ENCODE data around the gene C5orf15. TPM values are rescaled to one million over a fixed set of nuclear protein-coding genes. Genes with fewer than 3 reads are reported as not detected.
"Not testable (repeated sequence)": the region's sequence is repeated elsewhere in the genome, so short reads cannot be mapped to it uniquely, and the experiment has no call there.

C5orf15 gene
- total and polyA plus RNA-seq, 5 donors, result 25.8 to 32.0 (median 29.6) TPM

GRCh38 chr5:133962131-133962530 lies 6.3 kb downstream of the C5orf15 start:
- H3K4me3 ChIP-seq (ENCODE audit: low read length), result no peak overlapping the region
- H3K4me1 ChIP-seq (ENCODE audit: control insufficient read depth, insufficient read depth, low read length), result peaks cover 5% of the 10 kb centered on the region
- DNase-seq (no peak), ATAC-seq (no peak)
- no peak overlapping the region for H3K27ac ChIP-seq (ENCODE audit: low read length)
- H3K9me3 ChIP-seq (ENCODE audit: control insufficient read depth, low read length), result no peaks in the 10 kb centered on the region
- WGBS, result 86% methylated on average over 2 of the region's 2 CpGs
- no peaks in the 10 kb centered on the region for H3K27me3 ChIP-seq (ENCODE audit: control insufficient read depth, insufficient read depth)
- intact Hi-C loops (cut with DNase I), result no loop called here

- H3K9me3 ChIP-seq (ENCODE audit: control insufficient read depth, low read length), result no peaks in the 10 kb centered on the region
- ATAC-seq (no peak), DNase-seq (no peak)
- no peak overlapping the region for H3K4me3 ChIP-seq (ENCODE audit: low read length)
- H3K27me3 ChIP-seq (ENCODE audit: control insufficient read depth, insufficient read depth), result no peaks in the 10 kb centered on the region
- peaks cover 1% of the 10 kb centered on the region for H3K4me1 ChIP-seq (ENCODE audit: control insufficient read depth, insufficient read depth, low read length)
- H3K27ac ChIP-seq (ENCODE audit: low read length), result no peak overlapping the region
- 79% methylated on average over 11 of the region's 11 CpGs for WGBS
- intact Hi-C loops (cut with DNase I), result no loop called here
These were observed 8.8 kb downstream of the C5orf15 start for GRCh38 chr5:133959643-133960042.

GRCh38 chr5:133957591-133957990 lies 10.8 kb downstream of the C5orf15 start:
- ATAC-seq, result no peak
- H3K9me3 ChIP-seq (ENCODE audit: control insufficient read depth, low read length), result no peaks in the 10 kb centered on the region
- intact Hi-C loops (cut with DNase I), result no loop called here
- no peak overlapping the region for H3K4me3 ChIP-seq (ENCODE audit: low read length)
- H3K27me3 ChIP-seq (ENCODE audit: control insufficient read depth, insufficient read depth), result no peaks in the 10 kb centered on the region
- peaks cover 7% of the 10 kb centered on the region for H3K4me1 ChIP-seq (ENCODE audit: control insufficient read depth, insufficient read depth, low read length)
- no peak for DNase-seq
- H3K27ac ChIP-seq (ENCODE audit: low read length), result no peak overlapping the region
- 72% methylated on average over 1 of the region's 1 CpG for WGBS

- peaks cover 7% of the 10 kb centered on the region for H3K4me1 ChIP-seq (ENCODE audit: control insufficient read depth, insufficient read depth, low read length)
- no peaks in the 10 kb centered on the region for H3K9me3 ChIP-seq (ENCODE audit: control insufficient read depth, low read length)
- no peak overlapping the region for H3K4me3 ChIP-seq (ENCODE audit: low read length)
- no peak for ATAC-seq
- intact Hi-C loops (cut with DNase I), result no loop called here
- no peaks in the 10 kb centered on the region for H3K27me3 ChIP-seq (ENCODE audit: control insufficient read depth, insufficient read depth)
- 83% methylated on average over 4 of the region's 4 CpGs for WGBS
- no peak overlapping the region for H3K27ac ChIP-seq (ENCODE audit: low read length)
- DNase-seq, result no peak
These were observed 11.3 kb downstream of the C5orf15 start for GRCh38 chr5:133957080-133957479.

- H3K4me1 ChIP-seq (ENCODE audit: control insufficient read depth, insufficient read depth, low read length), result peaks cover 13% of the 10 kb centered on the region
- H3K27ac ChIP-seq (ENCODE audit: low read length); H3K9me3 ChIP-seq (ENCODE audit: control insufficient read depth, low read length); intact Hi-C loops (cut with DNase I); ATAC-seq; H3K4me3 ChIP-seq (ENCODE audit: low read length); H3K27me3 ChIP-seq (ENCODE audit: control insufficient read depth, insufficient read depth); DNase-seq: not testable (repeated sequence)
- WGBS, result 96% methylated on average over 1 of the region's 1 CpG
These were observed 12.2 kb downstream of the C5orf15 start for GRCh38 chr5:133956196-133956595.

GRCh38 chr5:133953568-133954145 lies 14.8 kb downstream of the C5orf15 start:
- peak overlapping the region; percentile 98 for H3K27ac ChIP-seq (ENCODE audit: low read length)
- H3K9me3 ChIP-seq (ENCODE audit: control insufficient read depth, low read length), result no peaks in the 10 kb centered on the region
- DNase-seq, result no peak
- 90% methylated on average over 10 of the region's 10 CpGs for WGBS
- intact Hi-C loops (cut with DNase I), result no loop called here
- ATAC-seq, result peak in 1 of 2 donors; percentile 18
- no peak overlapping the region for H3K4me3 ChIP-seq (ENCODE audit: low read length)
- no peaks in the 10 kb centered on the region for H3K27me3 ChIP-seq (ENCODE audit: control insufficient read depth, insufficient read depth)
- H3K4me1 ChIP-seq (ENCODE audit: control insufficient read depth, insufficient read depth, low read length), result peaks cover 14% of the 10 kb centered on the region

GRCh38 chr5:133952729-133953567 lies 15.5 kb downstream of the C5orf15 start:
- no peaks in the 10 kb centered on the region for H3K9me3 ChIP-seq (ENCODE audit: control insufficient read depth, low read length)
- no peaks in the 10 kb centered on the region for H3K27me3 ChIP-seq (ENCODE audit: control insufficient read depth, insufficient read depth)
- H3K4me3 ChIP-seq (ENCODE audit: low read length), result no peak overlapping the region
- DNase-seq (peak; percentile 66 to 75 (median 66)), ATAC-seq (peak; percentile 90 to 96)
- intact Hi-C loops (cut with DNase I), result no loop called here
- H3K27ac ChIP-seq (ENCODE audit: low read length), result peak overlapping the region; percentile 98
- H3K4me1 ChIP-seq (ENCODE audit: control insufficient read depth, insufficient read depth, low read length), result peaks cover 14% of the 10 kb centered on the region
- WGBS, result 43% methylated on average over 10 of the region's 10 CpGs

GRCh38 chr5:133950821-133951612 lies 17.4 kb downstream of the C5orf15 start:
- DNase-seq (no peak), ATAC-seq (peak; percentile 34 to 52)
- Histone ChIP-seq H3K4me1 (ENCODE audit: control insufficient read depth, insufficient read depth, low read length) (peaks cover 14% of the 10 kb centered on the region), H3K4me3 (ENCODE audit: low read length) (no peak overlapping the region), H3K27ac (ENCODE audit: low read length) (peak overlapping the region; percentile 57), H3K9me3 (ENCODE audit: control insufficient read depth, low read length) (no peaks in the 10 kb centered on the region), H3K27me3 (ENCODE audit: control insufficient read depth, insufficient read depth) (no peaks in the 10 kb centered on the region)
- intact Hi-C loops (cut with DNase I), result no loop called here
- WGBS, result 76% methylated on average over 7 of the region's 7 CpGs

- Histone ChIP-seq H3K4me3 (ENCODE audit: low read length) (no peak overlapping the region), H3K27me3 (ENCODE audit: control insufficient read depth, insufficient read depth) (no peaks in the 10 kb centered on the region), H3K9me3 (ENCODE audit: control insufficient read depth, low read length) (no peaks in the 10 kb centered on the region), H3K4me1 (ENCODE audit: control insufficient read depth, insufficient read depth, low read length) (peaks cover 14% of the 10 kb centered on the region), H3K27ac (ENCODE audit: low read length) (no peak overlapping the region)
- intact Hi-C loops (cut with DNase I), result no loop called here
- no peak for ATAC-seq
- DNase-seq, result no peak
These were observed 19.7 kb downstream of the C5orf15 start for GRCh38 chr5:133948721-133949120.

GRCh38 chr5:133947431-133947841 lies 21.0 kb downstream of the C5orf15 start:
- ATAC-seq, result peak; percentile 59 to 80

GRCh38 chr5:133945568-133945967 lies 22.9 kb downstream of the C5orf15 start:
- H3K4me1 ChIP-seq (ENCODE audit: control insufficient read depth, insufficient read depth, low read length), result peaks cover 5% of the 10 kb centered on the region
- intact Hi-C loops (cut with DNase I), result no loop called here
- no peak overlapping the region for H3K27ac ChIP-seq (ENCODE audit: low read length)
- H3K27me3 ChIP-seq (ENCODE audit: control insufficient read depth, insufficient read depth), result no peaks in the 10 kb centered on the region
- DNase-seq (no peak), ATAC-seq (no peak)
- H3K9me3 ChIP-seq (ENCODE audit: control insufficient read depth, low read length), result no peaks in the 10 kb centered on the region
- WGBS, result 81% methylated on average over 3 of the region's 3 CpGs
- no peak overlapping the region for H3K4me3 ChIP-seq (ENCODE audit: low read length)

More at GRCh38 chr5:133947431-133947841, 21.0 kb downstream of the C5orf15 start:
- Histone ChIP-seq H3K27ac (ENCODE audit: low read length) (no peak overlapping the region), H3K4me1 (ENCODE audit: control insufficient read depth, insufficient read depth, low read length) (peaks cover 13% of the 10 kb centered on the region), H3K27me3 (ENCODE audit: control insufficient read depth, insufficient read depth) (no peaks in the 10 kb centered on the region), H3K9me3 (ENCODE audit: control insufficient read depth, low read length) (no peaks in the 10 kb centered on the region), H3K4me3 (ENCODE audit: low read length) (no peak overlapping the region)
- DNase-seq, result peak in 1 of 3 donors; percentile 37
- intact Hi-C loops (cut with DNase I), result no loop called here
- 66% methylated on average over 5 of the region's 5 CpGs for WGBS
